K562 (cell line): ENCODE measurements around the gene SYT17. TPM values are rescaled to one million over a fixed set of nuclear protein-coding genes. Genes with fewer than 3 reads are reported as not detected.

ENCODE experiments used
- ATAC-seq: fragments of 200-7000 bp; cut with Tn5 transposase; 3 replicates; pipeline ENCODE4 v1.9.1; 2020; ENCODE audit warnings: moderate library complexity
- Bru-seq: library from RNA; stranded (reverse); fragments of 400-500 nt; gene quantifications from one replicate; lab custom pipeline; 2021; lab: Mats Ljungman, UMichigan
- BruChase-seq, 2 experiments: library from RNA; stranded (reverse); fragments of 400-500 nt; gene quantifications; one replicate each; lab custom pipeline; 2021; lab: Mats Ljungman, UMichigan
- BruUV-seq: library from RNA; stranded (reverse); fragments of 400-500 nt; replicated peaks from 2 replicates; lab custom pipeline; 2021; lab: Mats Ljungman, UMichigan
- CTCF ChIA-PET: fragments of 300-600 bp; formaldehyde crosslinking; extraction: SDS; loops from one replicate; lab custom pipeline; 2021; ENCODE audit warnings: low intra/inter-chr PET ratio; lab: Yijun Ruan, JAX
- POLR2A ChIA-PET: fragments of 300-600, 350-650 bp; sonication (Branson Sonifier 250); formaldehyde crosslinking; extraction: SDS; loops from one replicate; lab custom pipeline; 2021; ENCODE audit warnings: antibody characterized with exemption, inconsistent platforms; lab: Yijun Ruan, JAX
- DNase-seq, 4 experiments: peaks; one replicate each; pipeline versions ENCODE4 v3.0.0 to v3.0.0-alpha.2; 2011 to 2018; ENCODE audit warnings: low spot score in 3 of 4, mixed read lengths in 3 of 4; ENCODE audit errors: extremely low read depth in 1 of 4
- FAIRE-seq: peaks from 2 replicates; lab custom pipeline; 2011; peaks lifted over from hg19 to GRCh38; lab: Jason Lieb, UNC
- H2AFZ ChIP-seq: 2 replicates; pipeline ENCODE4 v1.6.0; 2011; ENCODE audit warnings: low read depth, low read length, control low read depth, inconsistent platforms
- H3K27ac ChIP-seq: fragments of 200-600 bp; 3 replicates; pipeline ENCODE4 v1.8.0; 2011; ENCODE audit warnings: low read depth, mild to moderate bottlenecking, control low read depth, inconsistent platforms, low read length, moderate library complexity, mixed read lengths; ENCODE audit errors: extremely low read depth
- H3K27me3 ChIP-seq, 2 experiments: fragments of 300-600 bp in 1 of 2; 2 replicates in 1 of 2; 3 replicates in 1 of 2; pipeline versions ENCODE4 v1.6.0 to v1.8.0; 2011; ENCODE audit warnings: inconsistent platforms in 2 of 2, low read length in 2 of 2, mild to moderate bottlenecking in 1 of 2, mixed read lengths in 1 of 2, moderate library complexity in 1 of 2; ENCODE audit not compliant: control insufficient read depth in 2 of 2, insufficient read depth in 2 of 2
- H3K36me3 ChIP-seq: fragments of 300-600 bp; 3 replicates; pipeline ENCODE4 v1.8.0; 2011; ENCODE audit warnings: mild to moderate bottlenecking, low read length, inconsistent platforms; ENCODE audit not compliant: control insufficient read depth, insufficient read depth
- H3K4me1 ChIP-seq, 2 experiments: fragments of 200-600 bp in 1 of 2; replicated peaks in 1 of 2; 2 replicates in 1 of 2; 3 replicates in 1 of 2; pipeline versions ENCODE4 v1.5.1 to v1.8.0; 2011; ENCODE audit warnings: inconsistent platforms in 2 of 2, low read length in 2 of 2, mild to moderate bottlenecking in 1 of 2, mixed read lengths in 1 of 2, moderate library complexity in 1 of 2; ENCODE audit not compliant: control insufficient read depth in 2 of 2, insufficient read depth in 2 of 2
- H3K4me2 ChIP-seq: 2 replicates; pipeline ENCODE4 v1.6.1; 2011; ENCODE audit warnings: low read length, control low read depth, inconsistent platforms, mixed read lengths; ENCODE audit not compliant: insufficient read depth
- H3K4me3 ChIP-seq: fragments of 200-600 bp; sonication (generic), shearing (Covaris generic); 2 replicates; pipeline ENCODE4 v1.5.1; 2016; ENCODE audit warnings: control low read depth, inconsistent platforms
- H3K79me2 ChIP-seq: fragments of 200-600 bp; 3 replicates; pipeline ENCODE4 v1.8.0; 2011; ENCODE audit warnings: low read length, inconsistent platforms; ENCODE audit not compliant: control insufficient read depth, insufficient read depth
- H3K9ac ChIP-seq, 2 experiments: 2 replicates each; pipeline versions ENCODE4 v1.6.0 to v1.6.1; 2011; ENCODE audit warnings: low read depth in 2 of 2, low read length in 2 of 2, control low read depth in 1 of 2, inconsistent platforms in 1 of 2, mild to moderate bottlenecking in 1 of 2, mixed read lengths in 1 of 2; ENCODE audit not compliant: insufficient read depth in 1 of 2
- H3K9me1 ChIP-seq: one replicate; pipeline ENCODE4 v1.6.0; 2011; ENCODE audit warnings: inconsistent platforms, mild to moderate bottlenecking, low read length, moderate library complexity; ENCODE audit not compliant: control insufficient read depth, insufficient read depth
- H3K9me3 ChIP-seq: replicated peaks from 2 replicates; pipeline ENCODE4 v1.5.1; 2011; ENCODE audit warnings: low read depth, low read length, inconsistent platforms; ENCODE audit not compliant: control insufficient read depth, insufficient read depth
- H4K20me1 ChIP-seq: replicated peaks from 2 replicates; pipeline ENCODE4 v1.6.1; 2011; ENCODE audit warnings: low read length, inconsistent platforms, mixed read lengths; ENCODE audit not compliant: control insufficient read depth, insufficient read depth
- BHLHE40 ChIP-seq: IDR thresholded peaks from 2 replicates; pipeline ENCODE4 v1.6.1; 2011; ENCODE audit warnings: low read length, improper control_type of control experiment
- BMI1 ChIP-seq: fragments of 150-350 bp; IDR thresholded peaks from 2 replicates; pipeline ENCODE4 v1.6.1; 2014; ENCODE audit warnings: low read length
- CBX5 ChIP-seq: IDR thresholded peaks from 2 replicates; pipeline ENCODE4 v1.6.1; 2014; ENCODE audit warnings: low read depth, borderline replicate concordance
- CREM ChIP-seq: IDR thresholded peaks from 2 replicates; pipeline ENCODE4 v1.6.1; 2014; ENCODE audit warnings: antibody characterized with exemption, low read depth
- CTCF ChIP-seq, 3 experiments: IDR thresholded peaks in 2 of 3; conservative IDR thresholded peaks in 1 of 3; 2 replicates each; pipeline ENCODE4 v1.5.1; 2011 to 2012; ENCODE audit warnings: low read length in 3 of 3, mild to moderate bottlenecking in 3 of 3, control low read depth in 2 of 3, improper control_type of control experiment in 1 of 3, inconsistent platforms in 1 of 3, low read depth in 1 of 3, mixed read lengths in 1 of 3, moderate library complexity in 1 of 3; ENCODE audit not compliant: insufficient read depth in 2 of 3
- CXXC5 ChIP-seq: fragments of 250-450 bp; sonication (Bioruptor Pico); IDR thresholded peaks from 2 replicates; pipeline ENCODE4 v1.8.0; 2022; ENCODE audit warnings: inconsistent platforms, mild to moderate bottlenecking, moderate library complexity
- FOXP1 ChIP-seq: sonication (generic); formaldehyde crosslinking; IDR thresholded peaks from 2 replicates; pipeline ENCODE4 v1.8.0; 2022; ENCODE audit warnings: mild to moderate bottlenecking, missing genetic modification reagents
- HDAC6 ChIP-seq: IDR thresholded peaks from 2 replicates; pipeline ENCODE4 v1.6.1; 2012; ENCODE audit warnings: low read depth, mild to moderate bottlenecking, control low read depth, inconsistent platforms, low read length, moderate library complexity
- SMC3 ChIP-seq: conservative IDR thresholded peaks from 2 replicates; pipeline ENCODE4 v1.6.1; 2011; ENCODE audit warnings: low read depth, low read length, improper control_type of control experiment; ENCODE audit not compliant: insufficient read depth
- SUPT5H ChIP-seq: fragments of 450-650 bp; IDR thresholded peaks from 2 replicates; pipeline ENCODE4 v1.6.1; 2016
- TAF7 ChIP-seq: fragments of 450-650 bp; IDR thresholded peaks from 2 replicates; pipeline ENCODE4 v1.6.1; 2016; ENCODE audit warnings: missing genetic modification characterization, missing compliant biosample characterization
- ZBTB7A ChIP-seq: IDR thresholded peaks from 2 replicates; pipeline ENCODE4 v1.6.1; 2011; ENCODE audit warnings: low read depth, mild to moderate bottlenecking, low read length, moderate library complexity, borderline replicate concordance; ENCODE audit not compliant: control insufficient read depth
- ZNF124 ChIP-seq: sonication (generic); formaldehyde crosslinking; IDR thresholded peaks from 2 replicates; pipeline ENCODE4 v1.8.1; 2022; ENCODE audit warnings: missing genetic modification reagents
- ZNF347 ChIP-seq: fragments of 450-650 bp; formaldehyde crosslinking; IDR thresholded peaks from 2 replicates; pipeline ENCODE4 v1.4.0; 2020; ENCODE audit warnings: low read depth, mild to moderate bottlenecking, moderate library complexity
- ZNF584 ChIP-seq: fragments of 200-800 bp; sonication (Bioruptor generic); IDR thresholded peaks from 2 replicates; pipeline ENCODE4 v1.6.1; 2016; ENCODE audit warnings: low read depth, mild to moderate bottlenecking, missing genetic modification characterization, missing compliant biosample characterization
- ZNF76 ChIP-seq: fragments of 250-450 bp; sonication (Bioruptor Pico); IDR thresholded peaks from 2 replicates; pipeline ENCODE4 v1.4.0; 2020; ENCODE audit warnings: mild to moderate bottlenecking, moderate library complexity, borderline replicate concordance
- WGBS: fragments of 100-300 bp; shearing (Covaris generic); methylation state at CpG from one replicate; pipeline ENCODE4 v1.1.6; 2016; ENCODE audit warnings: low coverage, mixed read lengths; ENCODE audit not compliant: insufficient coverage; ENCODE audit errors: missing lambda C conversion rate; 5-methylcytosine and 5-hydroxymethylcytosine counted together
- in situ Hi-C: fragments of 300-500 bp; cut with MboI; formaldehyde crosslinking; loops from 4 replicates; pipeline ENCODE4 v1.15.0; 2018; ENCODE audit warnings: inconsistent platforms, mixed read lengths
- intact Hi-C: fragments of 100-400 bp; cut with micrococcal nuclease; formaldehyde crosslinking; loops from 2 replicates; pipeline ENCODE4 v1.14.2; 2022
- long read RNA-seq, 3 experiments: library from polyadenylated mRNA in 2 of 3; library from RNA in 1 of 3; unstranded in 2 of 3; stranded (forward) in 1 of 3; transcript quantifications; one replicate each; pipeline ENCODE4 v2.0.0, GENCODE V29; 2019 to 2022
- polyA minus RNA-seq, 3 experiments: library from RNA; depleted of rRNA, polyadenylated mRNA; stranded (reverse); fragments of >200 nt; gene quantifications; 2 replicates each; pipeline ENCODE4 v1.2.3, GENCODE V29; 2011
- polyA plus RNA-seq, 8 experiments: library from polyadenylated mRNA; depleted of rRNA in 4 of 8; stranded (reverse) in 5 of 8; unstranded in 3 of 8; fragments of >200 nt; fragmentation: Nextera tagmentation in 2 of 8; fragmentation: Illumina TruSeq in 1 of 8; extraction: Ambion mirVana in 2 of 8; extraction: Trizol in 1 of 8; gene quantifications; 2 replicates each; pipeline versions ENCODE4 v1.2.1 to v1.2.3, GENCODE V29; 2011 to 2014; ENCODE audit warnings: inconsistent platforms in 1 of 8, missing spikeins in 1 of 8
- total RNA-seq, 7 experiments: library from RNA; depleted of rRNA in 6 of 7; stranded (reverse); fragments of >200 nt in 6 of 7; fragmentation: Illumina TruSeq in 2 of 7; extraction: Trizol in 2 of 7; gene quantifications; 2 replicates each; pipeline versions ENCODE4 v1.2.1 to v1.2.3, GENCODE V29; 2011 to 2021; ENCODE audit warnings: low replicate concordance in 1 of 7

SYT17 gene
- total RNA-seq (2011; cell fraction: chromatin; rRNA removed; ENCODE audit: low replicate concordance): not detected in 2 replicates
- not detected in 2 replicates for total RNA-seq (2011; cell fraction: nucleolus; rRNA removed)
- total RNA-seq (2011; cell fraction: nucleoplasm; rRNA removed): not detected in 2 replicates
- total RNA-seq (2014; rRNA removed): not detected in 2 replicates
- total RNA-seq (2014; rRNA removed; fragmentation: Illumina TruSeq; extraction: Trizol): not detected in 2 replicates
- total RNA-seq (2015; rRNA removed; fragmentation: Illumina TruSeq; extraction: Trizol): not detected in 2 replicates
- not detected in 2 replicates for total RNA-seq (2021)
- not detected in 2 replicates for polyA plus RNA-seq (2011; rRNA removed)
- polyA plus RNA-seq (2011; cell fraction: cytosol; rRNA removed): not detected in 2 replicates
- polyA plus RNA-seq (2011; cell fraction: nucleus; rRNA removed): not detected in 2 replicates
- 0.11 TPM in 1 of 2 replicates, not detected in the other for polyA plus RNA-seq (2012)
- not detected in 2 replicates for polyA plus RNA-seq (2014; fragmentation: Illumina TruSeq; extraction: Trizol)
- polyA plus RNA-seq (2014; fragmentation: Nextera tagmentation; extraction: Ambion mirVana): not detected
- not detected in 2 replicates for polyA plus RNA-seq (2014; rRNA removed)
- not detected in 2 replicates for polyA minus RNA-seq (2011; rRNA and poly(A)+ RNA removed)
- not detected in 2 replicates for polyA minus RNA-seq (2011; cell fraction: cytosol; rRNA and poly(A)+ RNA removed)
- polyA minus RNA-seq (2011; cell fraction: nucleus; rRNA and poly(A)+ RNA removed): not detected in 2 replicates
- Bru-seq, nascent RNA: percentile 2 among the genes with signal in this experiment
- percentile 2 among the genes with signal in this experiment for BruChase-seq, experiment 1, labeled RNA remaining after a 2-hour chase
- BruChase-seq, experiment 2, labeled RNA remaining after a 6-hour chase: percentile 8 among the genes with signal in this experiment
- long read RNA-seq, experiment 1: 0 reads
- long read RNA-seq, experiment 2: 0 reads
- long read RNA-seq, experiment 3: 0 reads

- H3K4me2 ChIP-seq: no peak within 1 kb of the TSS
- ChIA-PET POLR2A (no interaction called here), CTCF (interaction anchor here (1.1 kb wide), 1 partner anchor 81 kb away, joined by 7 read pairs; no protein-coding TSS in a partner anchor)
- FAIRE-seq: no peak
- no peak within 1 kb of the TSS for H3K27ac ChIP-seq
- no peaks in the 10 kb centered on the region for H3K9me1 ChIP-seq
- peaks cover 21 to 44% of the 10 kb centered on the region in 2 experiments; a peak in 4 of 5 replicates for H3K27me3 ChIP-seq
- H3K9ac ChIP-seq: peak within 1 kb of the TSS in 1 of 2 experiments; percentile 45; a peak in 2 of 4 replicates
- peak; percentile 66 to 75 (median 72) for DNase-seq
- no peaks in the 10 kb centered on the region; the same call in 1 of the 2 replicates for H3K9me3 ChIP-seq
- H3K79me2 ChIP-seq: no peaks in the 10 kb centered on the region
- no TSS peak for BruUV-seq
- no peaks in the 10 kb centered on the region for H3K36me3 ChIP-seq
- no peaks in the 10 kb centered on the region; the same call in 1 of the 2 replicates for H4K20me1 ChIP-seq
- peak; percentile 97 for ATAC-seq
- H3K4me1 ChIP-seq: peaks cover 0 to 17% of the 10 kb centered on the region in 2 experiments; a peak in 2 of 5 replicates
- 13% methylated on average over 30 of the region's 63 CpGs for WGBS
- H2AFZ ChIP-seq: no peak within 1 kb of the TSS
- intact Hi-C loops: no loop called here
- in situ Hi-C loops: no loop called here
- H3K4me3 ChIP-seq: no peak within 1 kb of the TSS
- TF ChIP-seq CREM (0 out of 2 replicates have a peak, but pooled peaks have one; percentile 9), ZNF124 (CRISPR knock-in tag) (no peak), ZNF76 (CRISPR knock-in tag) (no peak), TAF7 (tag) (no peak), ZNF584 (CRISPR knock-in tag) (no peak), SMC3 (peak; percentile 38; the same call in 1 of the 2 replicates), BMI1 (no peak), CTCF (IDR thresholded peaks at IDR 0.05 in 2 of 3, conservative IDR thresholded peaks at IDR 0.05 in 1 of 3; ENCODE audit: insufficient read depth in 2 of 3, low read depth in 1 of 3, low read length in 3 of 3) (peak; percentile 57 to 85 (median 59)), HDAC6 (0 out of 2 replicates have a peak, but pooled peaks have one; percentile 43), SUPT5H (no peak), CBX5 (no peak), FOXP1 (CRISPR knock-in tag) (no peak), ZNF347 (no peak), ZBTB7A (peak; percentile 40; the same call in 1 of the 2 replicates), BHLHE40 (peak; percentile 41; the same call in 1 of the 2 replicates), CXXC5 (peak; percentile 54)
Measured at GRCh38 chr16:19167710-19168370, at the start of gene SYT17. Gene SYT17, plus strand, starts transcription at chr16:19168240. Its CDS starts 407 bp downstream, at chr16:19168647.
